ENCODE results near the gene LRP1B.

GRCh38 chr2:140876015-140876414 lies 1254.8 kb downstream of the LRP1B start:
- no peak for TF ChIP-seq CTCF (IDR thresholded peaks at IDR 0.05)
- no peak for TF ChIP-seq RAD21 (conservative IDR thresholded peaks at IDR 0.05 in 1 of 2, IDR thresholded peaks at IDR 0.05 in 1 of 2)
- TF ChIP-seq NFE2L2 (conservative IDR thresholded peaks at IDR 0.05; ENCODE audit: low read length), result no peak
- no peak for TF ChIP-seq JUNB (IDR thresholded peaks at IDR 0.05)
- TF ChIP-seq FOSB (CRISPR knock-in tag; IDR thresholded peaks at IDR 0.05), result no peak
- TF ChIP-seq, protein P1, sequence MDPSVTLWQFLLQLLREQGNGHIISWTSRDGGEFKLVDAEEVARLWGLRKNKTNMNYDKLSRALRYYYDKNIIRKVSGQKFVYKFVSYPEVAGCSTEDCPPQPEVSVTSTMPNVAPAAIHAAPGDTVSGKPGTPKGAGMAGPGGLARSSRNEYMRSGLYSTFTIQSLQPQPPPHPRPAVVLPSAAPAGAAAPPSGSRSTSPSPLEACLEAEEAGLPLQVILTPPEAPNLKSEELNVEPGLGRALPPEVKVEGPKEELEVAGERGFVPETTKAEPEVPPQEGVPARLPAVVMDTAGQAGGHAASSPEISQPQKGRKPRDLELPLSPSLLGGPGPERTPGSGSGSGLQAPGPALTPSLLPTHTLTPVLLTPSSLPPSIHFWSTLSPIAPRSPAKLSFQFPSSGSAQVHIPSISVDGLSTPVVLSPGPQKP (IDR thresholded peaks at IDR 0.05; ENCODE audit: low read depth, low read length), result no peak
- no peak for TF ChIP-seq EHMT2 (IDR thresholded peaks at IDR 0.05; ENCODE audit: low read depth)
- no peak for TF ChIP-seq POLR2A (IDR thresholded peaks at IDR 0.05; ENCODE audit: low read length)
- TF ChIP-seq BCL3 (IDR thresholded peaks at IDR 0.05), result no peak
- TF ChIP-seq MAFK (IDR thresholded peaks at IDR 0.05; ENCODE audit: partially characterized antibody), result no peak

Measured in A549 (cell line).